Stimulated activated CD4-positive, alpha-beta T cell treated with anti-CD3 and anti-CD28 coated beads, TNF-alpha, amount 100 ng/mL, for 24 hours (primary cell): ENCODE measurements around the gene DTX4.

ENCODE experiments used
- DNase-seq, 3 experiments: peaks; one replicate each; pipeline ENCODE4 v3.0.0-alpha.2; 2020; ENCODE audit warnings: low read depth in 3 of 3

DTX4 gene

DNA sequence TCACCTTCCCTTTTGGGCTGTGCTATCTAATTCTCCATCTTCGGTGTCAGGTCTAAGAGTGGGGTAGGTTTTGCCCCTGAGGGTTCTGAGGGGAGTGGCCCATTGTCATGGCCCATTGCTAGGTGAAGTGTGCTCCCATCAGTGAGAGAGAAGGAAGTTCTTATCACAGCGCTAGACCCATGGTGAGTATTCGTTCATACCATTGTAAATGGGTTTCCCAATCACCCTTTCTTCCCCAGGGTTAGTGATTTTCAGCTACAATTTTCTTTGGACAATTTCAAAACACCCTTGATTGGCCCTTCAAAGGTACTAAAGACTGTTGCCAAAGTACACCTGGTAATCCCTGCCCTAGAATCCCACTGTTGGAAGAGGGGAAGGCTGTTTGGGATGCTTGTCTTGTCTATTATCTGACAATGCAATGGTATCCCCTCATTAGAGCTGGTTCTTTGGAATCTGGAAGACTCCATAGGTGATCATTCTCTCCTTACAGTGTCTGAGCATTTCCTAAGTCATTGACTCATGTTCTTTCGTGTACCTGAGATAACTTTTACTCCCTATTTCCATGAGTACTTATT lies 20.6 kb downstream of the DTX4 start:
- DNase-seq: no peak

DNA sequence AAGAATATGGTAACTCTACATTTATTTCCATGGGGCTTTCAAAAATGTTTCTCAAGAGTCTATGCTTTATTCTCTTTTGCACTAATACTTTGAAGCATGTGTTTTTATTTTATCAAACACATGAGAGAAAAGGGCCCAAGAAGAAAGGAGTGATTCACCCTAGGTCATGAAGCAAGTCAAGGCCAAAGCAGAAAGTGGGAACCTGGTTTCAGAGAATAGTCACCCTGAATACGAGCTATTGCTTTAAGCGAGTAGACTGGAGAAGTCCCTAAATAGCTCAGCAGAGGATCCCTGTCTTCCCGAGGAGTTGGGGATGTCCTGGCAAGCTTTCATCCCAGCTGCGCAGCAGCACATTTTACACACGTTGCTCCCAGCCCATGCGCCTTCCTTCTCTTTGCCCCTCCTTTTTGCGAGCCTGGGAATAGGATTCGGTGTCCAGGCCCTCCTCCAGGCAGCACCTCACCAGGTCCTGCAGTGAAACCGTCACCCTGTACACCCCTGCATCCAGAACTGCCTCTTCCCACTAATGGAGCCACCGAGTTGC lies 21.7 kb downstream of the DTX4 start:
- no peak for DNase-seq

DNA sequence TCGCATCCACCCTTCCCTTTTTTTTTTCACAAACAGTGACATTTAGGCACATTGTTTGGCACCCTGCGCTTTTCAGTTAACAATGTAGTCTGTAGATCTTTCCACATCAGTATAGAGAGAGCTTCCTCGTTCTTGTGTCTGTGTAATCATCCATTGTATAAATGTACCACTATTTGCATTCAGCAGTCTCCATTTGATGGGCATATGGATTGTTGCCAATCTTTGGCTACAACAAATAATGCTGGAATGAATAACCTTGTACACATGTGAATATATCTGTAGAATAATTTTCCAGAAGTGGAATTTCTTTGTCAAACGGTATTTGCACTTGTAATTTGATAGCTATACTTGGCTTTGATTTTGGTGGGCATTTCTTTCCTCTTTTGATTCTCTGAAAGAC lies 23.7 kb downstream of the DTX4 start:
- no peak for DNase-seq

DNA sequence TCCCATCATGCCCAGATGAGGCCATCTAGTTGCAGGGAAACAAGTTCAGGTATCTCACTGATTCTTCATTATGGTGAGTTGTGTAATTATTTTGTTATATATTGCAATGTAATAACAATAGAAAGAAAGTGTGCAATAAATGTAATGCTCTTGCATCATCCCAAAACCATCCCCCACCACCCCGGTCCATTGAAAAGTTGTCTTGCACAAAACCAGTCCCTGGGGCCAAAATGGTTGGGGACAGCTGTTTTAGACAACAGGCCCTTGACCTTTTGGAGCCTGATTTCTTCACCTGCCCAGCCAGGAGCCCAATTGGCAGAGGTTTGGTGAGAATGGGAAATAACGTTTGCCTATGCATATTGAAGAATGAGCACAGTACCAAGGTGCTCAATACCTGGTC lies 24.8 kb downstream of the DTX4 start:
- no peak for DNase-seq

DNA sequence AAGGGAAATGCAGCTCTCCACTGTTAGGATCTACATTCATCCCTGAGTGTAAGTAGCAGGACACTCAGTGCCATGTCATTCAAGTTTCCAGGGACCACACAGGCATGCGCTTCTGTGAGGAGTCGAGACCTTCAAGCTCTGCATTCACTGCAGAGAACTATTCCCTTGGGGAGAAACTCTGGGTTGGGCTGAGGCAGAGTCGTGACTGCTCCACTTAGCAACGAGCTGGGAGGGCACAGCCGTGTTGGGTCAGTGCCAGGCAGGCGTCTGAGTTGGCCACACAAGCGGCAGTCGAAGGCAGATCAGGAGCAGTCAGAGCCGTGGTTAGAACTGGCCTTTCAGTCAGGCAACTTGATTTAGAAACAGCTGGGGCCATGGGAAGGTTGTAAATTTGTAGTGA lies 26.1 kb downstream of the DTX4 start:
- no peak for DNase-seq

DNA sequence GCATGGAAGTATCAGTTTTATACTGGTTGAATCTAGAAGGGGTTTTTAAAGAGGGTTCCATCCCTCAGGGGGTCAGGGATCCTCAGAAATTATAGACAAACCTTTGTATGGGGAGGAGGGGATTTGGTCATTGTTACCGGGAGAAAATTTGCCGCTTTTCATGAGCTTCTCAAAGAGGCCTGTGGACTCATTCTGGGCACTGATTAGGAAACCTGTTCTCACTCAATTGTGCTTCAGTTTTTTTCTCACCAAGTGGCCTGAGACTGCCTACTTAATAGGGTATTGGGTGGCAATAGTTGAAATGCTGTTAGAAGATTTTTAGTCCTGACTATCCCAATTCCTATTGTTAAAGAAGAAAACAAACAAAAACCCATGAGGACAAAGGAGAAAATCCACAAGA lies 26.8 kb downstream of the DTX4 start:
- no peak for DNase-seq

DNA sequence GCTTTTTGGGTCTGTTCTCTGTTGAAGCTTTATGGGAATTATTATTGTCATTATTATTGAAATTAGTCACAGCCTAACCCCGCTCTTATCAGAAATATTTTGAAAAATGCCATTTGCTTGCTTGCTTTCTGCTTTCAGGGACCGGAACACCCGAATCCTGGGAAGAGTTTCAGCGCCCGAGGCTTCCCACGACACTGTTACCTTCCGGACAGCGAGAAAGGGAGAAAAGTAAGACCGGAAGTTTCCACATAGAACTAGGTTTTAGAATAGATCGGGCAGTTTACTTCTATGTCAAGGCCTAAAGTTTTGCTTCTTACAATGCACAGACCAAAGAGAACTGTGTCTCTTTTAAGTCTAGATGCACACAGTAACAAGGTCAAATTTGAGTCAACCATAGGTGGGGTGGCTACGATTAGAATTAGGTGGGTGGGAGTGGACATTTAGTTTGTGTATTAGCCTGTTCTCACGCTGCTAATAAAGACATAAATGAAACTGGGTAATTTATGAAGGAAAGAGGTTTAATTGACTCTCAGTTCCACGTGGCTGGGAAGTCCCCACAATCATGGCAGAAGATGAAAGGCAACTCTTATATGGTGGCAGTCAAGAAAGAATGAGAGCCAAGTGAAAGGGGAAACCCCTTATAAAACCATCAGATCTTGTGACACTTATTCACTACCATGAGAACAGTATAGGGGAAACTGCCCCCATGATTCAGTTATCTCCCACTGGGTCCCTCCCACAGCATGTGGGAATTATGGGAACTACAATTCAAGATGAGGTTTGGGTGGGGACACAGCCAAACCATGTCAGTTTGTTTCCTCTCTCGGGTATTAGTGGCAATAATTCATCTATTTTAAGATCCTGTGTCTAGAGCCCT lies 27.9 kb downstream of the DTX4 start:
- peak in 2 of 3 experiments; percentile 15 to 26 for DNase-seq

DNA sequence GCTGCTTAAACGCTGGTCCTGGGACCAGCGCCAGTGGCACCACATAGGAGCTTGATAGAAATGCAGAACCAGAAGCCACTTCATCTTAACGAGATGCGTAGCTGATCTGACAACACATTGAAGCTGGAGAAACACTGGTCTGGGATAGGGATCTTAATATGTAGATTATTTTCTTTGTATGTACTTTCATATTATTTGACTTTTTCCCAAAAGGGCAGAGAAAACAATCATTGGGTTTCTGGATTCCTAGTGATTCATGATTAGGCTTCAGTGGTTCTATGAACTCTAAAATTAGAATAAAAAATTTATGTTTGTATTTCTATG lies 28.5 kb downstream of the DTX4 start:
- DNase-seq: no peak

DNA sequence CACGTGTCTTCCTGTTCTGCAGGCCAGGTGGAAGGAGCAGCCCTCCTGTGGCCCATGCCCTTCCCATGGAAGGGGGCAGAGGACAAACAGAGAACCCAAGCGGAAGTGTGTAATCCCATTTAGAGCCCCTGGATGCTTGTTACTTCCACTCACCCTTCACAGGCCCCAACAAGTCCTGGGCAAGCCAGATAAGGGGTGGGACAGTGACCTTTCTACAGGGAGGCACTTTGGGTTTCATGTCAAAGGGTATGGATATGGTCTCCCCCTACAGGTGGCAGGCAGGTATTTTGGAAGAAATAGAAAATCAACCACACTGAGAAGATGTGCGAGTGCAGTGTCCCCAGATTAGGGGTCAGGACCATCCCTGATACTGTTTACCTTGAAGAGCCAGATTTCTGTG lies 29.4 kb downstream of the DTX4 start:
- no peak for DNase-seq

DNA sequence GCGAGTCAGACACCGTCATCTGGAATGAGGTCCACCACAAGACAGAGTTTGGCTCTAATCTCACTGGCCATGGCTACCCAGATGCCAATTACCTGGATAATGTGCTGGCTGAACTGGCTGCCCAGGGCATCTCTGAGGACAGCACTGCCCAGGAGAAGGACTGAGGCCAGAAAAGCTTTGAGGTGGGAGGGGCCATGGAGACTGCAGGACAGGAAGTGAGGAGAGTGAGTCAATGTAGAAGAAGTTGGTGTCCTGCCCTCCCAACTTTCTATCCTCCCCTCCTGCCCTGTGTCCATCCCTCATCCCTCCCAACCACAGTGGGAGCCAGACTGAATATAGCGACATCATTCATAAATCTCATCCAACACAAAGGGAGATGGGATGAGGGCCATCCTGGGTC lies 32.8 kb downstream of the DTX4 start:
- DNase-seq: no peak

DNA sequence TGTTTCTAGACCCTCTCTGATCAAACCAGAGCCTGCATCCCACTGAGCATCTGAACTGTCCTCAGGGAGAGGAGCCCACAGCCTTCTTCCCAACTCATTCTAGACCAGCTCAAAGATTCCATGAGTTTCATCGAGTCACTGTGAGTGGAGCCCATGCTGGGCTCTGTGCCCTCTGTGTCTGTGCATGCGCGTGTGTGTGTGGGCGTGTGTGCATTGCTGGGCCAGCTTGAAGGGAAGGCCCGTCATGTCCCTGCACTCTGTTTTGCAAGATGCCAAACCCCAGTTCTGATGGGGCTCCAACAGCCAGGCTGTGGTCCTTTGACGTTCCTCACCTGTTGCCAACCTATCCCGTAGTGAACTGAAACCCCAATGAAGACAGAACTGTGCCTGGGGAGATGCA lies 33.7 kb downstream of the DTX4 start:
- no peak for DNase-seq

DNA sequence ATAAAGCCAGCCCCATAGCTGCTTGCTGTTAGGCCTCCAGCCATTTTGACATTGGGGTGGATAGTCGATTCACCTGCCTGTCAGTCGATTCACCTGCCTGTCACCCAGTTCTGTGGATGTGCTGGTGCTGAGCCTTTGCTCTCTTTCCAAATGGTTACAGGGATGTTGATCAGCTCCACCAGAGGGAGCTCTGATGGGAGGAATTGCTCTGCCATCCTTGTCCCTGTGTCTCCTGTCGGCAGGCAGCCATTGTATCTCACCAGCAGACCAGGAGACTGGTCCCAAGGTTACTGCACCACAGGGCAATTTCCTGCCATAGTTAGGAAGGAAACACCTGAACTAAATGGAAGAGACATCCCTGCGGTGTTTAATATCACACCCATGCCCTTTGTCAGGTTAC lies 34.7 kb downstream of the DTX4 start:
- no peak for DNase-seq

DNA sequence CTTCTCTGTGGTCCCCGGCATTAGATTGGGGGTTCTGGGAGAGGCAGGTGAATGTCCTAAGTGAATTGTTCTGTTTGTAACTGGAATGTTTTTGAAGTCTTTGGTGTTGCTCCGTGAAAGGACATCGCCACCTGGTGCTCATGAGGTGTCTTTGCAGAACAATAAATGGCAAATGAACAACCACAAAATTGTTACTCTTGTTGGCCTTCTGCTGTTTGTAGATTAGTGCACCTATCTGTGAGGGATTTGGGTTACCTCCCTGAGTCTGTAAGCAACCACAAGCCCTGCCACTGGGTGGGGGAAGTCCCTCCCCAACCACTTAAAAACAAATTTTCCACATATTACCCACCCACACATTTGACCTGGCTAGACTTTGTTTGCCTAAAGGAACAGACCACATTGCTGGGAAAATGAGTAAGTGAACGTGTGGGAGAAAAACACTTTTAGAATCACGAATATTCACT lies 36.1 kb downstream of the DTX4 start:
- peak; percentile 21 to 47 (median 37) for DNase-seq

DNA sequence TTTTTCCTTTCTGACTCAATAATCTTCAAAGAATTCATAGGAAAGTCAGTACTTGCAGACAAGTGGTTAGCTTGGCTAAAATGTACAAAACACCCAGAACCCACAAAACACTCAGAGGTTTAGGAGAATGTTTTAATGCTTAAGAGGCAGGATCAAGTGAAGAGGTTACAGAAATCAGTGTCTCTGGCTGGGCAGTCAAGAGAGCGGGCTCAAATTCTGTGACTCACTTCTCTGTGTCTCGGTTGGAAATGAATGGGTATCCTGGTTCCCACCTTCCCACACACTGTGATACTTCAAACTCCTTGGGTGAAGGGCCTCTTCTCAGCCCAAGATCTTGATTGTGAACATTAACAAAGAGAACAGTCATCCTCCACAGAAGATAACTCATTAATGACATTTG lies 37.0 kb downstream of the DTX4 start:
- peak in 1 of 3 experiments; percentile 11 for DNase-seq

DNA sequence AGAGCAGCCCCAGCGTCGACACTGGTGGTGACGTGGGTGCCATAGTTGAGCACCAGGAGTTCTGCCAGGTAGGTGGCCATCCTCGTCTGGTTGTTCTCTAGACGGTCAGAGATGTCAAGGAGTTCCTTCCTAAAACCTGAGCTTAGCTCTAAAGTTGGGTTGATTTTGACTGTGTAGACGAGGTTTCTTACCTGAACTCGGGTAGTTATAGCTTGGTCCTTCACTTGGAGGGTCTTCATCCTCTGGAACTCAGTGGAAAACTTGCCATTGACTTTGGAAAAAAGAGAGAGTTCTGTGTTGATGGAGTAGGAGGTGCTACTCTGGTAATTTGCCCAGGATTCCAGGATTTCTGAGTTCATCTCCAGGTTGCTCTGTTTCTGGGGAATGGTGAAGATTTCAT lies 40.3 kb downstream of the DTX4 start:
- no peak for DNase-seq

DNA sequence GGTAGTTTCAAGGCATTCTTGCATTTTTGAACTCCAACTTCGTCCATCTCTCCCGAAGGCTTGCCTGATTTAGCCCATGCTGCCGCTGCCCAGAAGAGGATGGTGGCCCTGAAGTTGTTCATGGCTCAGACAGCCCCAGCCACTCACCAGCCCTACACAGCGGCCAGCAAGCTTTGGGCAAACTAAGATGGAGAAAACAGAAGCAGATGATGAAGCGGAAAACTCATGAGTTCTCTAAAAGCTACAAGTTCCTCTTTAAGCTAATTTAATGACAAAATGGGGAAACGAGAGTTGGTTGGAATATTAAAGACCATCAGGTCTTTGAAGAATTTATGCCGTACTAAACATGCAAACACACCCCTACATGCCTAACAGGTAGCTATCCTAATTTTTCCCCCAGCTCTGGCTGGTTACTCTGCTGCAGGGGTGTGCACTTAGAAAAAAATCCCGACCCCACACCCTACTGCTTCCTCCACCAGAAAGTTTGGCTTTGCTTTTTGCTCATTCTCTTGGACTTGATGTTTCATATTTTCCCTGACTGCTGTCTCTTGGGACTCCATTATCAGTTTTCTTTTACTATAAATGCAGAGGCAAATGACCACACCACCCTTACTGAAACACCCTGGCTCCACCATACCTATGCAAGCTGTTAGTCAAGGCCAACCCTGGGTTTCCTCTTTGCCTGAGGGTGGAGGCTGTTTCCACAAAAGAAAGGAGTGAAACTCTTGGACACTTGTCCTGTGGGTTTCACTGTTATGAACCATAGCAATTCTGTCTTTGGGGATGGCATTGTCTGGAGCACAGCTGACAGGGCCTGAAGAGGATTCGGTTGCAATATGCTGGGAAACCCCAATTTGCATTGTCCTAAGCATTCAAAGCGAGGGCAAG lies 41.1 kb downstream of the DTX4 start, which contains the start of gene MPEG1:
MPEG1 (minus strand) TSS at position 184 of the 888 bp plus-strand sequence; CDS start at position 122, 62 bp downstream.
- no peak for DNase-seq

DNA sequence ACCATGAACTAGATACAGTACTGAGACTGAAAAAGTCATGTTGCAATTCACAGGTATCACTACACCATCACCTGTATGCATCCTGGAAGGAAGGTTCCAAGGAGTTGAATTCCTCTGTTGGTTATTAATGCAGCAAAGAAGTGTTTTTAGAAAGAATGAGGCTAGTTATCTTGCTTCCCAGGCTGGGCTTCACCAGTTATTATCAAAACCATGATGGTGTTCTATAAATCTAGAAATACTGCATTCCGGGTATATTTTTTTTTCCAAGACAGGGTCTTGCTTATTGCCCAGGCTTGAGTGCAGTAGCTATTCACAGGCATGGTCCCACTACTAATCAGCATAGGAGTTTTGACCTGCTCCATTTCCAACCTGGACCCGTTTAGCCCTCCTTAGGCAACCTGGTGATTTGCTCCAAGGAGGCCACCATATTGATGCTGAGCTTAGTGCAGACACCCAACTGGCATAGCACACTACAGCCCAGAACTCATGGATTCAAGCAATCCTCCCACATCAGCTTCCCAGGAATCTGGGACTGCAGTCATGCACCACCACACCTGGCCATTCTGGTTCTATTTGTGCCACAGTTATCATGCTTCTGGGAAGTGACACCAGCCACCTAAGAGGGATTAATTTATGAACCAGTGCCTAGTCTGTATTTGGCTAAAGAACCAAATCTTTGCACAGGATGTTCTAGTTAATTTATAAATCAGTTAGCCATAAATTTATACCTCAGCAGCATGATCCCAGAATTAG lies 42.4 kb downstream of the DTX4 start:
- DNase-seq: no peak

DNA sequence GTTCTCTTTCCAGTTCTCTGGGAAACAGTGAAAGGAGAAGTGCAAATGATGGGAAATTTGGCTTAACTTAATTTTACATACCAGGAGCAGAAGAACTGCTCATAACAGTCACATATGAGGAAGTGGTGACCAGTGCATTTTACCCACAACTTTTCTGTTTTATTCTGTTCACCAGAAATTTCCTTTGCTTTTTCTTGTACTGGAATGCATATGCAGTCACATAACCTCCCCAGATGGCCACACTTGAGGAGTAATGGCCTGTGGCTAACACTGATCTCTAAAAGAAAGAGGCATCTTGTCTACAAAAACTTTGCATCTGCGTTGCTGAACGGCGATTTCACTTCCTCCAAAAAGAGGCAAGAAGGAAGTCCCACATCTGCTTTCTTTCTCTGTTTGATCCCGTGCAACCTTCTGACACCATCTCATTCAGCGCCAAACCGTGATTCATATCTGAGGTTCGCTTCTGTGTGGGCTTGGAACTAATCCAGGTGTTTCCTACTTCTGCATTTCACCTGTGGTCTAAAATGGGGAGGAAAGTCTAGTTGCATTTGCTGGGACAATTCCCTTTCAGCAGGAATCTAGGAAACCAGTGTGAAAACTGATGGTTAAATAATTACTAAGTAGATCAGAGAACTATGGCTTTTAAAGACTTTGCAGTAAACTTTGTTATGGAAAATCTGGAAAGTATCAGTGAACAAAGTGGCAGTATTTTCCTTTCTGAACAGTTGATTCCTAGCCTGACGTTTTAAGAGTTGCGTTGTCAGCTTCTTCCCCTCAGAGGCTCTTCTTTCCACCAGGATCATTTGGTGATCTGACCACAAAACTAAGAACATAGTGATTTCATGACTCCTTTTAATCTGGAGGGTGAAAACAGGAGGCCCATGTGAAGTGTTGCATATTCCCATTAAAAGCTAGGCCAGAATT lies 45.0 kb downstream of the DTX4 start:
- no peak for DNase-seq

DNA sequence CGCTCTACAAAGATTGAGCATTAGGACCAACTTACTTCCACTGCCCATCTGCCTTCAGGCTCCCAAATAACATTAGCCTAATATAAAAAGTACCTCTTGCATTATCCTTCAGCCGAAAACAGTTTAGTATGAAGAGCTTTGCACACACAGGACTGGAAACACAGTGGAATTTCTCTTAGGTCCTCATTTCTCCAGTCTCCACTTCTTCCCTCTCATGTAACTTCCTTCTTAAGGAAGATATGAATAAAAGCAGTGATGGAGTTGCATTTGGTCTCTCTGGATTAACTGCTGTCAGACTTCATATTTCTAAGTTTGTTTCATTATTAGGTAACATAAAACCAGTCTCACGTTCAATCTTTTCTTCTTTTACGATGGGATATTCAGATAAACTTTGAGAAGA lies 46.4 kb downstream of the DTX4 start:
- no peak for DNase-seq

DNA sequence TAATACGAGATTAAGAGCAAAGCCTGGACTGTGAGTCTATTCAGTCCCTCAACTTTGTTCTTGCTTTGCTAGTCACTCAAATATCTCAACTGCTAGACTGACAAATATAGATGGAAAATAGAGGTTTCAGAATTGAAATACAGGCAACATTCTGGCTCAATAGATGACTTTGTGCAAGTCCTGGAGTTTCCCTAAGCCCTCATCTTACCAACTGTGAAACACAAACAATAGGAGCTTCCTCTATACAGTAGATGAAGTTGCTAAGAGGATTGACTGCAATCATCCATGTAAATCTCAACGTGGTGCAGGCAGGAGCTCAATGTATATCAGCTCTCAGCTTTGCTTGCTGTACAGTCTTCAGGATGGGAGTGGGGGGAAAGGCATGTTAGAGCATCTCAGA lies 47.0 kb downstream of the DTX4 start:
- DNase-seq: no peak
